K562 (cell line): ENCODE data around the gene TJP3. TPM values are rescaled to one million over a fixed set of nuclear protein-coding genes. Genes with fewer than 3 reads are reported as not detected.

ENCODE experiments used
- BRF1 ChIP-seq: IDR thresholded peaks from 3 replicates; pipeline ENCODE4 v1.6.1; 2011; ENCODE audit warnings: borderline replicate concordance, mild to moderate bottlenecking; ENCODE audit not compliant: insufficient read length; ENCODE audit errors: extremely low read depth
- HMGN3 ChIP-seq: IDR thresholded peaks from 2 replicates; pipeline ENCODE4 v1.6.1; 2011; ENCODE audit warnings: borderline replicate concordance, low read depth, mild to moderate bottlenecking, mixed read lengths, low read length; ENCODE audit not compliant: insufficient read length; ENCODE audit errors: extremely low read depth
- HNRNPK ChIP-seq: fragments of 200-400 bp; formaldehyde crosslinking; IDR thresholded peaks from one replicate; pipeline ENCODE4 v1.6.1; 2018; ENCODE audit warnings: mild to moderate bottlenecking, low read depth, low read length; ENCODE audit not compliant: poor library complexity, severe bottlenecking
- ILK ChIP-seq: fragments of 450-650 bp; IDR thresholded peaks from 2 replicates; pipeline ENCODE4 v1.6.1; 2016; ENCODE audit warnings: missing genetic modification characterization, low read depth, mild to moderate bottlenecking, missing compliant biosample characterization, moderate library complexity, borderline replicate concordance
- KDM5B ChIP-seq: fragments of 200-600 bp; sonication (generic); IDR thresholded peaks from 2 replicates; pipeline ENCODE4 v1.6.1; 2012; ENCODE audit warnings: low read depth, mild to moderate bottlenecking, moderate library complexity, low read length, control low read depth, inconsistent platforms; ENCODE audit not compliant: insufficient replicate concordance
- KLF16 ChIP-seq: IDR thresholded peaks from 2 replicates; pipeline ENCODE4 v1.6.1; 2016; ENCODE audit warnings: antibody characterized with exemption
- MBD2 ChIP-seq: sonication (generic); IDR thresholded peaks from 2 replicates; pipeline ENCODE4 v1.6.1; 2016; ENCODE audit warnings: low read depth, borderline replicate concordance
- PHF20 ChIP-seq: fragments of 450-650 bp; IDR thresholded peaks from 2 replicates; pipeline ENCODE4 v1.6.1; 2018; ENCODE audit not compliant: partially characterized antibody
- RAD21 ChIP-seq, 2 experiments: fragments of 250-450 bp in 1 of 2; fragments of 450-650 bp in 1 of 2; sonication (Bioruptor Pico) in 1 of 2; formaldehyde crosslinking in 1 of 2; IDR thresholded peaks in 1 of 2; conservative IDR thresholded peaks in 1 of 2; 2 replicates each; pipeline versions ENCODE4 v1.4.0 to v1.8.0; 2020 to 2022; ENCODE audit warnings: mild to moderate bottlenecking in 2 of 2, moderate library complexity in 1 of 2
- TEAD4 ChIP-seq, 2 experiments: sonication (generic) in 1 of 2; formaldehyde crosslinking in 1 of 2; IDR thresholded peaks; 2 replicates each; pipeline versions ENCODE4 v1.6.1 to v1.8.0; 2012 to 2022; ENCODE audit warnings: borderline replicate concordance in 1 of 2, inconsistent platforms in 1 of 2, low read length in 1 of 2, mild to moderate bottlenecking in 1 of 2, missing genetic modification reagents in 1 of 2
- ZEB2 ChIP-seq: fragments of 450-650 bp; IDR thresholded peaks from 2 replicates; pipeline ENCODE4 v1.6.1; 2016
- ZNF143 ChIP-seq: sonication (generic); formaldehyde crosslinking; IDR thresholded peaks from 2 replicates; pipeline ENCODE4 v1.9.0; 2022; ENCODE audit warnings: mild to moderate bottlenecking, missing genetic modification reagents
- ZNF282 ChIP-seq: sonication (generic); formaldehyde crosslinking; IDR thresholded peaks from 2 replicates; pipeline ENCODE4 v1.8.1; 2023; ENCODE audit warnings: missing genetic modification reagents
- ZNF507 ChIP-seq: conservative IDR thresholded peaks from 2 replicates; pipeline ENCODE4 v1.6.1; 2017; ENCODE audit warnings: missing genetic modification characterization, missing compliant biosample characterization
- ZNF764 ChIP-seq: fragments of 250-450 bp; sonication (Bioruptor Pico); IDR thresholded peaks from 2 replicates; pipeline ENCODE4 v1.4.0; 2020; ENCODE audit warnings: low read depth, mild to moderate bottlenecking, moderate library complexity
- polyA plus RNA-seq, 8 experiments: library from polyadenylated mRNA; depleted of rRNA in 4 of 8; stranded (reverse) in 5 of 8; unstranded in 3 of 8; fragments of >200 nt; fragmentation: Nextera tagmentation in 2 of 8; fragmentation: Illumina TruSeq in 1 of 8; extraction: Ambion mirVana in 2 of 8; extraction: Trizol in 1 of 8; gene quantifications; 2 replicates each; pipeline versions ENCODE4 v1.2.1 to v1.2.3, GENCODE V29; 2011 to 2014; ENCODE audit warnings: inconsistent platforms in 1 of 8, missing spikeins in 1 of 8
- total RNA-seq, 7 experiments: library from RNA; depleted of rRNA in 6 of 7; stranded (reverse); fragments of >200 nt in 6 of 7; fragmentation: Illumina TruSeq in 2 of 7; extraction: Trizol in 2 of 7; gene quantifications; 2 replicates each; pipeline versions ENCODE4 v1.2.1 to v1.2.3, GENCODE V29; 2011 to 2021; ENCODE audit warnings: low replicate concordance in 1 of 7
- TF ChIP-seq, protein P1 (sequence below): fragments of 450-650 bp; formaldehyde crosslinking; IDR thresholded peaks from 2 replicates; pipeline ENCODE4 v1.4.0; 2022; ENCODE audit warnings: mild to moderate bottlenecking, moderate library complexity
- TF ChIP-seq, protein P2 (sequence below): fragments of 450-650 bp; conservative IDR thresholded peaks from 2 replicates; pipeline ENCODE4 v1.6.1; 2016; ENCODE audit warnings: missing genetic modification characterization, low read depth, mild to moderate bottlenecking, control low read depth, missing compliant biosample characterization
- TF ChIP-seq, protein P3 (sequence below): fragments of 450-650 bp; IDR thresholded peaks from 2 replicates; pipeline ENCODE4 v1.6.1; 2017; ENCODE audit warnings: mild to moderate bottlenecking, moderate library complexity
- TF ChIP-seq, protein P4 (sequence below): fragments of 450-650 bp; IDR thresholded peaks from 2 replicates; pipeline ENCODE4 v1.6.1; 2017; ENCODE audit warnings: antibody characterized with exemption, mild to moderate bottlenecking

TJP3 gene
- total and polyA plus RNA-seq, 9 of the 15 experiments (the other 6 are each of a cell fraction or from before 2014, with no cell fraction given), result 0.11 to 2.4 (median 0.57) TPM; not detected in 1

DNA sequence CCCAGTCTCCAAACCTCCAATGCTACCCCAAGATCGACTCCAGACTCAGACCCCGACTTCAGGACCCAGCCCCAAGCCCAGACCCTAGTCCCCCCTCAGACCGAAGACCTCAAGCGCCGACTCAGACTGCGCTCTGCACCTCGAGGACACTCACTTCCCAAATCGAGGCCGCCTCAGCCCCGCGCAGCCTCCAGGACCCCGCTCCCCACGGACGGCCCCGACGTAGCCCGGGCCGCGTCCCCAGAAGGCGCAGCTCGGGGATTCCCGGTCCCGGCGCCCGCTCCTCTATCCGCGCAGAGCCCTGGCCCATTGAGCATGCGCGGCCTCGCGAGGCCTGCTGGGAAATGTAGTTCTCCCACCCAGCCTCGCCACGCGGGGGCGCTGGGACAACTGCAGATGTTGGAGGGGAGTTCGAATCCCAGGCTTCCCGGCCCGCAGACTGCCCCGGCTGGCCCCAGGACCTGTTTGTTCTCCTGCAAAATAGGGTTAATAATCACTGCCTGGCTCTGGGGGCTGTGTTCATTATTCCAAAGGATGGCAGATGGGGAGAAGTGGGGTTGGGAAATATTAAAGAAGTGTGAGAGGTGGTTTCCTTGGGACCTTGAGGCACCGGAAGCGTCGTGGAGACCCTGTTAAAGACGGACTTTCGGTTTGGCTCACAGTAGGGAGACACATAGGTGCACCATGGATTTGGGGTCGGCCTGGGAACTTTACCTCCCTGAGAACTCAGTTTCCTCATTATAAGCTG, 53.4 kb downstream of the TJP3 start, which contains the start of gene APBA3 (continued):
- TF ChIP-seq ZNF143 (CRISPR knock-in tag) (peak; percentile 99), ILK (tag) (no peak), ZEB2 (peak; percentile 97), ZNF282 (CRISPR knock-in tag) (no peak), PHF20 (peak; percentile 60), KDM5B (peak; percentile 71), HNRNPK (no peak), KLF16 (no peak), ZNF507 (tag) (no peak), BRF1 (no peak), HMGN3 (peak; percentile 56), MBD2 (peak; percentile 73), ZNF764 (CRISPR knock-in tag) (peak; percentile 98), TEAD4 (IDR thresholded peaks at IDR 0.05; ENCODE audit: low read length) (0 out of 2 replicates have a peak, but pooled peaks have one; percentile 25), TEAD4 (CRISPR knock-in tag; IDR thresholded peaks at IDR 0.05; ENCODE audit: borderline replicate concordance) (no peak), RAD21 (CRISPR knock-in tag; conservative IDR thresholded peaks at IDR 0.05 in 1 of 2, IDR thresholded peaks at IDR 0.05 in 1 of 2) (peak in 1 of 2 experiments; percentile 35; a peak in 2 of 4 replicates)
- TF ChIP-seq, protein P1, sequence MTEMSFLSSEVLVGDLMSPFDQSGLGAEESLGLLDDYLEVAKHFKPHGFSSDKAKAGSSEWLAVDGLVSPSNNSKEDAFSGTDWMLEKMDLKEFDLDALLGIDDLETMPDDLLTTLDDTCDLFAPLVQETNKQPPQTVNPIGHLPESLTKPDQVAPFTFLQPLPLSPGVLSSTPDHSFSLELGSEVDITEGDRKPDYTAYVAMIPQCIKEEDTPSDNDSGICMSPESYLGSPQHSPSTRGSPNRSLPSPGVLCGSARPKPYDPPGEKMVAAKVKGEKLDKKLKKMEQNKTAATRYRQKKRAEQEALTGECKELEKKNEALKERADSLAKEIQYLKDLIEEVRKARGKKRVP, result no peak
- TF ChIP-seq, protein P2, sequence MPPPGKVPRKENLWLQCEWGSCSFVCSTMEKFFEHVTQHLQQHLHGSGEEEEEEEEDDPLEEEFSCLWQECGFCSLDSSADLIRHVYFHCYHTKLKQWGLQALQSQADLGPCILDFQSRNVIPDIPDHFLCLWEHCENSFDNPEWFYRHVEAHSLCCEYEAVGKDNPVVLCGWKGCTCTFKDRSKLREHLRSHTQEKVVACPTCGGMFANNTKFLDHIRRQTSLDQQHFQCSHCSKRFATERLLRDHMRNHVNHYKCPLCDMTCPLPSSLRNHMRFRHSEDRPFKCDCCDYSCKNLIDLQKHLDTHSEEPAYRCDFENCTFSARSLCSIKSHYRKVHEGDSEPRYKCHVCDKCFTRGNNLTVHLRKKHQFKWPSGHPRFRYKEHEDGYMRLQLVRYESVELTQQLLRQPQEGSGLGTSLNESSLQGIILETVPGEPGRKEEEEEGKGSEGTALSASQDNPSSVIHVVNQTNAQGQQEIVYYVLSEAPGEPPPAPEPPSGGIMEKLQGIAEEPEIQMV, result no peak
- TF ChIP-seq, protein P3, sequence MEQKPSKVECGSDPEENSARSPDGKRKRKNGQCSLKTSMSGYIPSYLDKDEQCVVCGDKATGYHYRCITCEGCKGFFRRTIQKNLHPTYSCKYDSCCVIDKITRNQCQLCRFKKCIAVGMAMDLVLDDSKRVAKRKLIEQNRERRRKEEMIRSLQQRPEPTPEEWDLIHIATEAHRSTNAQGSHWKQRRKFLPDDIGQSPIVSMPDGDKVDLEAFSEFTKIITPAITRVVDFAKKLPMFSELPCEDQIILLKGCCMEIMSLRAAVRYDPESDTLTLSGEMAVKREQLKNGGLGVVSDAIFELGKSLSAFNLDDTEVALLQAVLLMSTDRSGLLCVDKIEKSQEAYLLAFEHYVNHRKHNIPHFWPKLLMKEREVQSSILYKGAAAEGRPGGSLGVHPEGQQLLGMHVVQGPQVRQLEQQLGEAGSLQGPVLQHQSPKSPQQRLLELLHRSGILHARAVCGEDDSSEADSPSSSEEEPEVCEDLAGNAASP, result no peak
- TF ChIP-seq, protein P4, sequence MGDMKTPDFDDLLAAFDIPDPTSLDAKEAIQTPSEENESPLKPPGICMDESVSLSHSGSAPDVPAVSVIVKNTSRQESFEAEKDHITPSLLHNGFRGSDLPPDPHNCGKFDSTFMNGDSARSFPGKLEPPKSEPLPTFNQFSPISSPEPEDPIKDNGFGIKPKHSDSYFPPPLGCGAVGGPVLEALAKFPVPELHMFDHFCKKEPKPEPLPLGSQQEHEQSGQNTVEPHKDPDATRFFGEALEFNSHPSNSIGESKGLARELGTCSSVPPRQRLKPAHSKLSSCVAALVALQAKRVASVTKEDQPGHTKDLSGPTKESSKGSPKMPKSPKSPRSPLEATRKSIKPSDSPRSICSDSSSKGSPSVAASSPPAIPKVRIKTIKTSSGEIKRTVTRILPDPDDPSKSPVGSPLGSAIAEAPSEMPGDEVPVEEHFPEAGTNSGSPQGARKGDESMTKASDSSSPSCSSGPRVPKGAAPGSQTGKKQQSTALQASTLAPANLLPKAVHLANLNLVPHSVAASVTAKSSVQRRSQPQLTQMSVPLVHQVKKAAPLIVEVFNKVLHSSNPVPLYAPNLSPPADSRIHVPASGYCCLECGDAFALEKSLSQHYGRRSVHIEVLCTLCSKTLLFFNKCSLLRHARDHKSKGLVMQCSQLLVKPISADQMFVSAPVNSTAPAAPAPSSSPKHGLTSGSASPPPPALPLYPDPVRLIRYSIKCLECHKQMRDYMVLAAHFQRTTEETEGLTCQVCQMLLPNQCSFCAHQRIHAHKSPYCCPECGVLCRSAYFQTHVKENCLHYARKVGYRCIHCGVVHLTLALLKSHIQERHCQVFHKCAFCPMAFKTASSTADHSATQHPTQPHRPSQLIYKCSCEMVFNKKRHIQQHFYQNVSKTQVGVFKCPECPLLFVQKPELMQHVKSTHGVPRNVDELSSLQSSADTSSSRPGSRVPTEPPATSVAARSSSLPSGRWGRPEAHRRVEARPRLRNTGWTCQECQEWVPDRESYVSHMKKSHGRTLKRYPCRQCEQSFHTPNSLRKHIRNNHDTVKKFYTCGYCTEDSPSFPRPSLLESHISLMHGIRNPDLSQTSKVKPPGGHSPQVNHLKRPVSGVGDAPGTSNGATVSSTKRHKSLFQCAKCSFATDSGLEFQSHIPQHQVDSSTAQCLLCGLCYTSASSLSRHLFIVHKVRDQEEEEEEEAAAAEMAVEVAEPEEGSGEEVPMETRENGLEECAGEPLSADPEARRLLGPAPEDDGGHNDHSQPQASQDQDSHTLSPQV, result no peak; the same call in 1 of the 2 replicates
